Measurements from ENCODE around the gene ACAP3. TPM values are rescaled to one million over a fixed set of nuclear protein-coding genes. Genes with fewer than 3 reads are reported as not detected.

The ACAP3 gene
- total and polyA plus RNA-seq, 2 experiments from 2014 or later, result 8.1 to 31.9 TPM

DNA sequence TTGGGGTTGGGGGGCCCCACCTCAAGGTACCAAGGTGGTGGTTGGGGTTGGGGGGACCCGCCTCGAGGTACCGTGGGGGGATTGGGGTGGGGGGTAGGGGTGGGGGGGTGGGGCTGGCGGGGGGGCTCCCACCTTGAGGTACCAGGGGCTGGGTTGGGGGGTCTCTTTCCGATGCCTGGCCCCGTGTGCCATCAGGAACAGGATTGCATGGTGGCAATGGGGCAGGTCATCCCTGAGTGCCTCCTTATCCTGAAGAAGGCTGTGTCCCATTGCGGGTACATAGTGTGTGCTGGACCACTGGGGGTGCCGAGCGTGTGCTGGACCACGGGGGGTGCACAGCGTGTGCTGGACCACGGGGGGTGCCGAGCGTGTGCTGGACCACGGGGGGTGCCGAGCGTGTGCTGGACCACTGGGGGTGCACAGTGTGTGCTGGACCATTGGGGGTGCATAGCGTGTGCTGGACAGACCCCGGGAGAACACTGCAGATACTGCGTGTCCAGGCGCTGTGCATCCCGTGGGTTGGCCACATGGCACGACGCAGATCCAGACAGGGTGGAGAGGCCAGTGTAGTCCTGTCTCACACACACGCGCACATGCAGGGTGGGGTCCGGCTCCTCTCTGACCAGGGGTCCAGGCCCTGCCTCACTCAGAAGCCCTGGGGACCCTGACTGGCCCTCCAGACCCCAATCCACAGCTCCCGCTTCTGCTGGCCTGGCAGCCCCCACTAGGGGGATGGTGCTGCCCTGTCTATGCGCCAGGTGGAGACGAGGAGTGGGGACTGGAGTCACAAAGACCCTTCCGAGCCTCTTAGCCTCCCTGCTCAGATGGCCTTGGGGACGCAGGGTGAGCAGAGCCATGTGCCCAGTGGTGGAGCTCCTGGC, 23.3 kb downstream of the ACAP3 start (continued):
- TF ChIP-seq, protein P1, sequence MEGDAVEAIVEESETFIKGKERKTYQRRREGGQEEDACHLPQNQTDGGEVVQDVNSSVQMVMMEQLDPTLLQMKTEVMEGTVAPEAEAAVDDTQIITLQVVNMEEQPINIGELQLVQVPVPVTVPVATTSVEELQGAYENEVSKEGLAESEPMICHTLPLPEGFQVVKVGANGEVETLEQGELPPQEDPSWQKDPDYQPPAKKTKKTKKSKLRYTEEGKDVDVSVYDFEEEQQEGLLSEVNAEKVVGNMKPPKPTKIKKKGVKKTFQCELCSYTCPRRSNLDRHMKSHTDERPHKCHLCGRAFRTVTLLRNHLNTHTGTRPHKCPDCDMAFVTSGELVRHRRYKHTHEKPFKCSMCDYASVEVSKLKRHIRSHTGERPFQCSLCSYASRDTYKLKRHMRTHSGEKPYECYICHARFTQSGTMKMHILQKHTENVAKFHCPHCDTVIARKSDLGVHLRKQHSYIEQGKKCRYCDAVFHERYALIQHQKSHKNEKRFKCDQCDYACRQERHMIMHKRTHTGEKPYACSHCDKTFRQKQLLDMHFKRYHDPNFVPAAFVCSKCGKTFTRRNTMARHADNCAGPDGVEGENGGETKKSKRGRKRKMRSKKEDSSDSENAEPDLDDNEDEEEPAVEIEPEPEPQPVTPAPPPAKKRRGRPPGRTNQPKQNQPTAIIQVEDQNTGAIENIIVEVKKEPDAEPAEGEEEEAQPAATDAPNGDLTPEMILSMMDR (conservative IDR thresholded peaks at IDR 0.05; ENCODE audit: low read depth in 2 of 2), result no peak
- TF ChIP-seq, protein P2, sequence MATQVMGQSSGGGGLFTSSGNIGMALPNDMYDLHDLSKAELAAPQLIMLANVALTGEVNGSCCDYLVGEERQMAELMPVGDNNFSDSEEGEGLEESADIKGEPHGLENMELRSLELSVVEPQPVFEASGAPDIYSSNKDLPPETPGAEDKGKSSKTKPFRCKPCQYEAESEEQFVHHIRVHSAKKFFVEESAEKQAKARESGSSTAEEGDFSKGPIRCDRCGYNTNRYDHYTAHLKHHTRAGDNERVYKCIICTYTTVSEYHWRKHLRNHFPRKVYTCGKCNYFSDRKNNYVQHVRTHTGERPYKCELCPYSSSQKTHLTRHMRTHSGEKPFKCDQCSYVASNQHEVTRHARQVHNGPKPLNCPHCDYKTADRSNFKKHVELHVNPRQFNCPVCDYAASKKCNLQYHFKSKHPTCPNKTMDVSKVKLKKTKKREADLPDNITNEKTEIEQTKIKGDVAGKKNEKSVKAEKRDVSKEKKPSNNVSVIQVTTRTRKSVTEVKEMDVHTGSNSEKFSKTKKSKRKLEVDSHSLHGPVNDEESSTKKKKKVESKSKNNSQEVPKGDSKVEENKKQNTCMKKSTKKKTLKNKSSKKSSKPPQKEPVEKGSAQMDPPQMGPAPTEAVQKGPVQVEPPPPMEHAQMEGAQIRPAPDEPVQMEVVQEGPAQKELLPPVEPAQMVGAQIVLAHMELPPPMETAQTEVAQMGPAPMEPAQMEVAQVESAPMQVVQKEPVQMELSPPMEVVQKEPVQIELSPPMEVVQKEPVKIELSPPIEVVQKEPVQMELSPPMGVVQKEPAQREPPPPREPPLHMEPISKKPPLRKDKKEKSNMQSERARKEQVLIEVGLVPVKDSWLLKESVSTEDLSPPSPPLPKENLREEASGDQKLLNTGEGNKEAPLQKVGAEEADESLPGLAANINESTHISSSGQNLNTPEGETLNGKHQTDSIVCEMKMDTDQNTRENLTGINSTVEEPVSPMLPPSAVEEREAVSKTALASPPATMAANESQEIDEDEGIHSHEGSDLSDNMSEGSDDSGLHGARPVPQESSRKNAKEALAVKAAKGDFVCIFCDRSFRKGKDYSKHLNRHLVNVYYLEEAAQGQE (IDR thresholded peaks at IDR 0.05; ENCODE audit: unreplicated experiment), result no peak
- TF ChIP-seq CREB1 (CRISPR knock-in tag; IDR thresholded peaks at IDR 0.05; ENCODE audit: low read depth) (no peak), ZNF331 (CRISPR knock-in tag; IDR thresholded peaks at IDR 0.05; ENCODE audit: low read depth) (no peak), STAT1 (IDR thresholded peaks at IDR 0.05; ENCODE audit: unreplicated experiment) (no peak), POLR2AphosphoS5 (IDR thresholded peaks at IDR 0.05; ENCODE audit: low read depth) (no peak), JUNB (IDR thresholded peaks at IDR 0.05; ENCODE audit: unreplicated experiment) (no peak), EZH2phosphoT487 (IDR thresholded peaks at IDR 0.05; ENCODE audit: unreplicated experiment) (no peak)
- TF ChIP-seq, protein P3, sequence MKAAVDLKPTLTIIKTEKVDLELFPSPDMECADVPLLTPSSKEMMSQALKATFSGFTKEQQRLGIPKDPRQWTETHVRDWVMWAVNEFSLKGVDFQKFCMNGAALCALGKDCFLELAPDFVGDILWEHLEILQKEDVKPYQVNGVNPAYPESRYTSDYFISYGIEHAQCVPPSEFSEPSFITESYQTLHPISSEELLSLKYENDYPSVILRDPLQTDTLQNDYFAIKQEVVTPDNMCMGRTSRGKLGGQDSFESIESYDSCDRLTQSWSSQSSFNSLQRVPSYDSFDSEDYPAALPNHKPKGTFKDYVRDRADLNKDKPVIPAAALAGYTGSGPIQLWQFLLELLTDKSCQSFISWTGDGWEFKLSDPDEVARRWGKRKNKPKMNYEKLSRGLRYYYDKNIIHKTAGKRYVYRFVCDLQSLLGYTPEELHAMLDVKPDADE (IDR thresholded peaks at IDR 0.05), result no peak

DNA sequence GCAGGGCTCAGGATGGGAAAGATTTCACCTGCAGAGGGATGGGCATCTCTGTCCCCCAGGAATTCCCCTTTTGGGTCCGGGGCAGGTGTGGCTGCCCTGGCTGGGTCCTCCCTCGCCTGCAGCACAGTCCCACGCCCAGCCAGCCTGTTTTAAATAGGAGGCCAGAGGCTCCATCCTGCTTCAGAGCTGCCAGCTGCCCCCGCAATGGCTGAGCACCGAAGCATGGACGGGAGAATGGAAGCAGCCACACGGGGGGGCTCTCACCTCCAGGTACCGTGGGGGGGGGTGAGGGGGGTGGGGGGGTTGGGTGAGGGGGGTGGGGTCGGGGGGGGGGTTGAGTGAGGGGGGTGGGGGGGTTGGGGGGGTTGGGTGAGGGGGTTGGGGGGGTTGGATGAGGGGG, 23.9 kb downstream of the ACAP3 start:
- Mint-ChIP-seq H3K4me3 (no peak overlapping the region), H3K27ac (no peak overlapping the region), H3K36me3 (ENCODE audit: low read depth) (no peaks in the 10 kb centered on the region), H3K4me1 (no peaks in the 10 kb centered on the region; the same call in 2 of the 3 replicates), H3K9me3 (no peaks in the 10 kb centered on the region), H3K27me3 (ENCODE audit: insufficient read depth, low read depth, poor library complexity) (peaks cover 8% of the 10 kb centered on the region)
- Histone ChIP-seq H3K79me2 (replicated peaks; ENCODE audit: insufficient read depth) (no peaks in the 10 kb centered on the region), H2AFZ (no peak overlapping the region), H3K27me3 (ENCODE audit: insufficient read depth) (no peaks in the 10 kb centered on the region), H3K9me2 (ENCODE audit: insufficient read depth) (no peaks in the 10 kb centered on the region), H3K4me1 (ENCODE audit: insufficient read depth) (no peaks in the 10 kb centered on the region), H3F3A (replicated peaks; ENCODE audit: low read depth) (no peaks in the 10 kb centered on the region), H3K36me3 (ENCODE audit: insufficient read depth) (no peaks in the 10 kb centered on the region), H4K20me1 (replicated peaks; ENCODE audit: insufficient read depth) (no peaks in the 10 kb centered on the region), H3K4me2 (no peak overlapping the region), H3K4me3 (no peak overlapping the region), H3K27ac (ENCODE audit: low read depth) (no peak overlapping the region)
- DNase-seq (ENCODE audit: low spot score) (peak; percentile 64), ATAC-seq (peak; percentile 45)
- TF ChIP-seq JUNB (IDR thresholded peaks at IDR 0.05; ENCODE audit: unreplicated experiment), result no peak
- TF ChIP-seq NANOG (IDR thresholded peaks at IDR 0.05; ENCODE audit: borderline replicate concordance), result no peak
- TF ChIP-seq, protein P3 (IDR thresholded peaks at IDR 0.05), result no peak

Data from GM23338 (cell line).